ACHN (cell line): Measurements from ENCODE around the gene LONP1.

ENCODE experiments used
- DNase-seq: peaks from one replicate; pipeline ENCODE4 v3.0.0-alpha.2; 2015
- in situ Hi-C: cut with HindIII; loops from 2 replicates; pipeline ENCODE4 v1.10.0; 2017; ENCODE audit warnings: low sequenced_read_pairs, low pct_ligation_motif_present, low pct_unique_long_range_greater_than_20kb

Gene LONP1

DNA sequence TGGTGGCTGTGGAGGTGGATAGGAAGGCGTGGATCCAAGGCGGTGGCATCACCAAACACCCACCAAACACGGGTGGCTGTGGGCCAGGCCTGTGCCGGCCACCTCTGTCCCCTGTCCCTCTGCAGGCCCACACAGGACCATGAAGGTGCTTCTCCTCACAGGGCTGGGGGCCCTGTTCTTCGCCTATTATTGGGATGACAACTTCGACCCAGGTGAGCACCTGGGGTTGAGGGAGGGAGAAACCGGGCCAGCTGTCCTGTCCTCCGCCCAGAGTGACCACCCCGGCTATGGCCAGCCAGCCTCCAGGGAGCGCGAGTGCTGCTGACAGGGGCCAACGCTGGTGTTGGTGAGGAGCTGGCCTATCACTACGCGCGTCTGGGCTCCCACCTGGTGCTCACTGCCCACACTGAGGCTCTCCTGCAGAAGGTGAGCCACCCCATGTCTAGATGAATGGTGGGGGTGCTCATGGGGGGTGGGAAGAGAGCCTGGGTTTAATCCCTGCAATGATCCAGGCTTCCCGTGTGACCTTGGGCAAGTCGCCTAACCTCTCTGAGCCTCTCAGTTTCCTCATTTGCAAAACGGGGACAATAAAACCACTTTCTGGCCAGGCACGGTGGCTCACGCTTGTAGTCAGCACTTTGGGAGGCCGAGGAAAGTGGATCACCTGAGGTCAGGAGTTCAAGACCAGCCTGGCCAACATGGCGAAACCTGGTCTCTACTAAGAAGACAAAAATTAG, 35.1 kb downstream of the LONP1 start:
- in situ Hi-C loops, result no loop called here

DNA sequence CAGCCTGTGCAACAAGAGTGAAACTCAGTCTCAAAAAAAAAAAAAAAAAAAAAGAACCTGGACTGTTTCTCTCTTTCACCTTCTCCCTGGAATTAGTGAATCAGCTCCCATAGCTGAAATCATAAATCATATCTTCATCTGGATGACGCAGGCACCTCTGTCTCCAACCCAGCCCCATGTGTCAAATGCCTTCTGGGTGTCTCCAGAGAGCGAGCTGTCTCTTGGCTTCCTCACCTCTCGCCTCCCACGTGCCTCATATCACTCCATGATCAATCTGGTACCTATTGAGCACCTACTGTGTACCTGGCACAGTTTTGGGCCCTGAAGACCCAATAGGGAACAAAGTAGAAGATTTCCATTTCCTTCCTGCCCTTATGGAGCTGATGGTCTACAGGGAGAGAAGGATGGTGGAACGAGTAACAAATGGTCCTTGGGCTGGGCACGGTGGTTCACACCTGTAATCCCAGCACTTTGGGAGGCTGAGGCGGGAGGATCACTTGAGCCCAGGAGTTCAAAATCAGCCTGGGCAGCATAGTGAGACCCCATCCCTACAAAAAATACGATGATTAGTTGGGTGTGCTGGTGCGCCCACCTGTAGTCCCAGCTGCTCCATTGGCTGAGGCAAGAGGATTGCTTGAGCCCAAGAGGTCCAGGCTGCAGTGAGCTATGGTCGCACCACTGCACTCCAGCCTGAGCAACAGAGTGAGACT, 36.6 kb downstream of the LONP1 start:
- DNase-seq, result no peak
- in situ Hi-C loops, result no loop called here

More for the DNA sequence above, 35.1 kb downstream of the LONP1 start:
- DNase-seq, result no peak

DNA sequence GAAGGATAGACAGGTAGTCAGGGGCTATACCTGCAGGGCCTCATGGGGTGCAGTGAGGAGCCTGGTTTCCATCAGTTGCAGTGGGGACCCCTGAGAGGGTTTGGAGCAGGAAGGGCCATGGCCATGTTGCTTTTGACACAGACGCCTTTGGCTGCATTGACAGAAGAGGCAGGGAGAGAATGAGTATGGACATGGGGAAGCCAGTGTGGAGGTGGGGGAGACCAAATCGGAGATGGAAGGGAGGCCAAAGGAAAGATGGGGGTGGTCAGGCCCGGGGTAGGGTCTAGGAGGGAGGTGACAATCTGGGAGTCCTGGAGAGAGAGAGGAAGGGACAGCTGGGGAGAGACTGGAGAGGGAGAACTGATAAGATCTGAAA, 37.9 kb downstream of the LONP1 start:
- in situ Hi-C loops, result no loop called here
- no peak for DNase-seq

DNA sequence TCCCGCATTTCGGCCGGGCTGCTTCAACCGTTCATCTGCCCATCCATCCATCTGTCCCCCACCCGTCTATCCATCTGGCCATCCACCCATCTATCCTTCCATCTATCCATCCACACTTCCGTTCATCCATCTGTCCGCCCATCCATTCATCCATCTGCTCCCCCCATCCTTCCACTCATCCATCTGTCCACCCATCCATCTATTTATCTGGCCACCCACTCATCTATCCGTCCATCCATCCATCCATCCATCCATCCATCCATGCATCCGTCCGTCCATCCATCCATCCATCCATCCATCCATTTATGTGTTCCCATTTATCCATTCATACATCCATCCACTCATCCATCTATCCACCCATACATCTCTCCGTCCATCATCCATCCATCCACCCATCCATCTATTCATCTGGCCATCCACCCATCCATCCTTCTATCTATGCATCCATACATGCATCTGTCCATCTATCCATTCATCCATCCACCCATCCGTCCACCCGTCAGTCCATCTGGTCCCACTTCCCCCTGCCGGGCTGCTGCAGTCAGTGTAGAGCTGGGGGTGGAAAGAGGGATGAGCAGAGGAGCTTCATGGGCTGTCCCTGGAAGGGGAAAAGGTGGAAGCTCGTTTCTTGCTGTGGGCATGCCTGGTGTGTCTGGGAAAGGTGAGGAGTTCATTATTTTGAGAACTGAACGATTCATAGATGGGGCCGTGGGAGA, 38.4 kb downstream of the LONP1 start:
- in situ Hi-C loops, result no loop called here
- no peak for DNase-seq

DNA sequence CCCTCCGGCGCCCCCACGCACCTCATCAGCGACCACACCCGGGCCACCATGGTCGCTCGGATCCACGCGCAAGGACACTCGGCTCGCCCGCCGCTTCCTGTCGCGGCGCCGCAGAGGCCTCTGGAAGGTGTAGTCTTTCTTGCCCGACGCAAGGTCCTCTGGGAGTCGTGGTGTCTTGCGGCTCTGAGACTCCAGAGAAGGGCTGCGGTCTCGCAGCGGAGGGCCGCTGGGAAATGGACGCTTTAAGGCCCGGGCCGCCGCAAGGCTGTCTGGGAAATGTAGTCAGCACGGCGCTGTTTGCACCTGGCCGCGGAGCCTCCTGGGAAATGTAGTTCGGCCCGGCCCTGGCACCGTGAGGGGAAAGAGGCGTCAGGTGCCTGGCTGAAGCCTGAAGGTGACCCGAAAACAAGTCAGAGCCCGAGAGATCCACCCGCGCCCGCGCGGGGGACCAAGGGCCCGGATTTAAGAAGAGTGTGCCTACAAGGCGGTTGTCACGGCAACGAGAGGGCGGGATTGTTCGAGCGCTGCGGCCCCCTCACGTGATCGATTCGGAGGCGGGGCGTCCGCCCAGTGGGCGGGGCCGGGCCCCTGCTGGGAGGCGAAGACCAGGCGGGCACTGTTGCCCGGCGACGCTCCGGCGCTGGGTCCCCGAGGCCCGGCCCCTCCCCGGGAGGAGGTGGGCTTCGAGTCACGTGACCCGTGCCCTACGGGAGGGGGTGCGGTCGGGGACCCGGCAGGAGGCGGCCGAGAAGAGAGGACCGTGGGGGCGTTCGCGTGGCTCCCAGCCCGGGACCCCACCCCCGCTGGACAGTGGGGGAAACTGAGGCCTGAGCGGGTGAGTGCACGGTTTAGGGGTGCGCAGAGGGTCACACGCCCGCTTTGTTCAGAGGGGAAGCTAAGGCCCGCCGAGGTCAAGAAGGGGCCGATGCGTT, 39.2 kb downstream of the LONP1 start, which contains the start of the genes HSD11B1L and MICOS13:
Gene HSD11B1L, plus strand, starts transcription at position 591 of the 932 bp plus-strand sequence. CDS start 3,806 bp downstream, outside the sequence.
Gene MICOS13, minus strand, starts transcription at position 80 of the 932 bp plus-strand sequence. Its CDS starts 30 bp downstream, at position 50.
- peak; percentile 96 for DNase-seq
- in situ Hi-C loops, result no loop called here

DNA sequence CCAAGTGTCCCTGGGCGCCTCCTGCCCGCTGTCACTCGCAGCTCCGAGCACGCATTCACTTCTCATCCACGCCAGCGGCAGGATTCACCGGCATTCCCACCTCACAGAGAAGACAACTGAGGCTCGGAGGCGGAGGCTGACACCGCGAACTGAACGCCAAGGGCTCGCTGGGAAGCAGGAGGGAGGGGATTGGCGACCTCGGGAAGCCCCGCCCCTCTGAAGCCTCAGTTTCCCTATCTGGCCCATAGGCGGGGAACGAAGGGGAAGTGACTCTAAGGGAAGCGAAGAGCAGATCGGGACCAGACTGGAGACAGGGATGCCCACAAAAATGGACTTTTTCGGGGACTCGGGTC, 39.9 kb downstream of the LONP1 start:
- in situ Hi-C loops, result no loop called here
- DNase-seq, result peak; percentile 39

DNA sequence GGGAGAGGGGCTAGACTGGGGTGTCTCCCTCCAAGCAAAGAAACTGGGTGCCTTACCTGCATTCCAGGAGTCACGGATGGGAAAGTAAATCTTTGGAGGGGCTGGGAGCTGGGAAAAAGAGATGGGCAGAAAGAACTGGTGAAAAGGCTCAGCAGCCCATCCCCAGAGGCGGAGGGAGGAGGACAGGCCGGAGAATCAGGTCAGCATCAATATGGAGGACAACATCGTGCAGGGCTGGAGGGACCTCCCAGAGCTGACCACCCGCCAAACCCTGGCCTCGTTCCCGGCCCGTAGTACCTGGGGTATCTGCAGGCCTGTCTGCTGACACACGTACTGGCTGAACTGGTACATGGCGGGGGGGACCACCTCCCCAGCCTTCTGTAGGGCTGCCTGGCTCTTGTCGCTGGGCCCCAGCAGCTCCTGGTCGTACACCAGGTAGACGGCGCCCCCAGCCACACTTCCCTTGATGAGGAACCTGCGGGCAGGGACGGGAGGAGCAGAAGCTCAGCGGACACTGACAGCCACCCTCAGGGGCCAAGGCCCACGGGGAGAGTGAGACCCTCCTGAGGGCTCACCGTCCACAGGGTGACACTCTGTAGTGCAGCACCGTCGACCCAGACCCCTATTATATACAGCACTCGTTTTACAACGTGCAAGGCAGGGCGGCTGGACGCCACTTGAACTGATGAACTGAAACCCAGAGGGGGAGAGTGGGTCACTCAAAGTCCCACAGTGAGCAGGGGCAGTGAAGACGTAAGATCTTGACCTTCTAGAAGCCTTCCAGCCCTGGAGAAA, 40.5 kb downstream of the LONP1 start:
- no peak for DNase-seq
- in situ Hi-C loops, result no loop called here

DNA sequence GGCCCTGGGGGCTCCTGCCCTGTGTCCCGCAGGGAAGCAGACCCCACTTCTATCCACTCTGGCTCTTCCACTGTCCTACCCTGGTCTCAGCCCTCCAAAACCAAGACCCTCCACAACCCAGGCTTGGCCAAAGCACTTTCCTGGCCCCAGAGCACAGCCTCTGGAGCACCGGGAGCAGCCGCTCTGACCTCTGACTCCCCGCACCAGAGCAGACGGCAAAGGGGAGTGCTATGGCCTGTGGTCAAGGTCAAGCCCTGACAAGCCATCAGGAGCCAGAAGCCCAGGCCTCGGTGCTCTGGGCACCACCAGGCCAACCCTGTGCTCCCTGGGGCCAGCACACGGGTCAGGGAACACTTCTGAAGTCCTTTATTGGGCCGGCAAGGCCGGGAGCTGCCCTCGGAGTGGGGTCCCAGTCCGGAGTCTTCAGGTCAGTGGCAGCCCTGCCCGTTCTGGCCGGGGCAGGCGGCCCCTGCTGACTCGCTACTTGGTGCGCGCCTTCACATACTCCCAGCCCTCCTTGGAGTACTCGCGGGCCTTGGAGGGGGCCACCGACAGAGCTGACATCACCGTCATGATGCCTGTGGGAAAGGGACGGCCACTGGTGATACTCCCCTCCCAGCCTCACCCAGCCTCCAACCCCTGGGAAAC, 41.8 kb downstream of the LONP1 start:
- no peak for DNase-seq
- in situ Hi-C loops, result no loop called here

DNA sequence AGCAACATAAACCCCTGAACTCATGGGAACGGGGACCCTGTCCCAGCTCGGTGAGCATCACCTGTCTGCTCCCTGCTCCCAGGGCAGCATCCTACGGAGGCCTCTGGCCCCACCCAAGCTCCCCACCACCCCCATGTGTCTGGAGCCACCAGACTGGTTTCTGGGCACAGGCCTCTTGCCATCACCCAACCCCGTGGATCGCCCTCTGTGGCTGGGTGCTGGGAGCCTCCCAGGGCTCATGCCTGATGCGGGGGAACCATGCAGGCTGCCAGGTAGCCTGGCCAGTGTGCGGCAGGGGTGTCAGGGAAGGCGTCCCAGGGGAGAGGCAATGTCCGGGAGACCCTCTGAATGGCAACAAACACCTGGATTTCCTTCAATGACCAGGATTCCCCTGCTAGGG, 42.4 kb downstream of the LONP1 start:
- DNase-seq, result no peak
- in situ Hi-C loops, result no loop called here

DNA sequence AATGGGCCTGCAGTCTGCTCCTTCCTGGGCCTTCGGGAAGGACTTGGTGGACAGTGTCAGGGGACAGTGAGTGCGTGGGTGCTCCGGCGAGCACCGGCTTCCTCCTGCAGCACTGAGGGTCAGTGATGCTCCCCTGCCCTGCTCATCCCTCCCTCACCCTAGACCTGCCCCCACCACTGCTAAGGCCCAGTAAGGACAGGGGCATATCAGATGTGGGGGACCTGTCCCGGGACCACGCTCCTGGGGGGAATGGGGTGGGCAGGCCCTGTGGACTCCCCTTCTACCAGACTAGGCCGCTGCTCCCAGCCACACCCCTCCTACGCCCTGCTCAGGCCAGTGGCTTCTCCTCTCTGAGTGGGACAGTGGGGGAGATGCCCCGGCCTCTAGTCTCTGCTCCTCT, 42.8 kb downstream of the LONP1 start:
- no peak for DNase-seq
- in situ Hi-C loops, result no loop called here

DNA sequence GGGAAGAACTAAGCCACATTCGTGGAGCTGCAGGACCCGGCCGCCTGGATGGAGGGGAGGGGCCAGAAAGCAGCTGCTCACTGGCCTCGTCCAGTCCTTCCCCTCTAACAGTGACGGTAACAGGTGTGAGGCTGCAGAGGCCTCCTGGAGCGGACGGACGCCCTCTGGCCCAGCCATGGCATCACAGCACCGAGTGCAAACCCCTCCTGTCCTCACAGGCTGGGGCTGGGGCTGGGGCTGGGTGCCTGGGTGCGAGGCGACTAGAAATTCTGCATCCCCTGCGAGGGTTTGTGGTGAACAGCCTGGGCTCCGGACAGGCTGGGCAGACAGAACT, 43.2 kb downstream of the LONP1 start:
- in situ Hi-C loops, result no loop called here
- no peak for DNase-seq

DNA sequence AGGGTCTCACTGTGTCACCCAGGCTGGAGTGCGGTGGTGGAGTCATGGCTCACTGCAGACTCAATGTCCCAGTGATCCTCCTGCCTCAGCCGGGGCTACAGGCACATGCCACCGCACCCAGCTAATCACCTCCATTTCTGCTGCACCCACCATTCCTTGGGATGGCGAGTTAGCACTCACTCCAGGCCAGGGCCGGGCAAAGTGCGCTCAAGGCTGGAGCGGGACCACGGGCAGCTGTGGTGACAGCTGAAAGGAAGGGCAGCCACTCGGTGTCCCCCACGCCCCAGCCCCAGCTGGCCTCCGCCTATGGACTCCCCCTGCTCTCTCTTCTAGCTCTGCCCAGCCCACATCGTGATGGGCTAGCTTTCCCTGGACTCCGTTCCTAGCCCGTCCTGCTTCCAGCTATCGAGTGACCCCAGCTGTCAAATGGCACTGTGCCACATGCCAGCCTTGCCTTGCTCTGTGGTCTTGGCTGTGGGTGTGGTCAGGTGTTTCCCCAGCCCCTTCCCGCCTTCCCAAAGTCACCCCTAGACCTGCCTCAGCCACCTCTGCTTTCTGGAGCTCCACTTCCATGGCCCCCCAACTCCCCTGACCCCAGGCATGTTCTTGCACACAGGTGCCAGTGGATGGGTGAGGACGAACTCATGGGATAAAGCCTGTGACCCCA, 43.7 kb downstream of the LONP1 start:
- DNase-seq, result no peak
- in situ Hi-C loops, result no loop called here

DNA sequence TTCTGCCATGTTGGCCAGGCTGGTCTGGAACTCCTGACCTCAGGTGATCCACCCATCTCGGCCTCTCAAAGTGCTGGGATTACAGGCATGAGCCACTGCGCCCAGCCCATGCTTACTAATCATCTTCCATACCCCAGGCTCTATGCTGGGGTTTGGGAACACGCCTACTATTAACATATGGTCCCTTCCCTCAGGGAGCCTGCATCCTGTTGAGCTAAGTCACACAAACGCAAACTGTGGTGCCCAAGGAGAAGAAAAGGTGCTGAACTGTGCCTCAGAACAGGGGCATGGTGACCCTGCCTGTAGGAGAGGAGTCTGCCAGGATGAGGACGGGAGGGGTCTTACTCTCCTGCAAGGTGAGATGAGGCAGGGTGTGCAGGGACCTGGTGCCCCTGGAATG, 45.2 kb downstream of the LONP1 start:
- DNase-seq, result no peak
- in situ Hi-C loops, result no loop called here

DNA sequence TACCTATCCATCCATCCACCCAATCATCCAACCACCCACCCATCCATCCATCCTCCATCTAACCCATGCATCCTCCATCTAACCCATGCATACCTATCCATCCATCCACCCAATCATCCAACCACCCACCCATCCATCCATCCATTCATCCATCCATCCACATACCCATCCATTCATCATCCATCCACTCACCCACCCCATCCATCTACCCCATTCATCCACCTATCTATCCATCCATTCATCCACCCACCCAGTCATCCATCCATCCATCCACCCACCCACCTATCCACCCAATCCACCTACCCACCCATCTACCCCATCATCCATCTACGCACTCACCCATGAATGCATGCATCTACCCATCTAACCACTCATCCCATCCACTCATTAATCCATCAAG, 46.2 kb downstream of the LONP1 start:
- in situ Hi-C loops, result no loop called here
- no peak for DNase-seq

DNA sequence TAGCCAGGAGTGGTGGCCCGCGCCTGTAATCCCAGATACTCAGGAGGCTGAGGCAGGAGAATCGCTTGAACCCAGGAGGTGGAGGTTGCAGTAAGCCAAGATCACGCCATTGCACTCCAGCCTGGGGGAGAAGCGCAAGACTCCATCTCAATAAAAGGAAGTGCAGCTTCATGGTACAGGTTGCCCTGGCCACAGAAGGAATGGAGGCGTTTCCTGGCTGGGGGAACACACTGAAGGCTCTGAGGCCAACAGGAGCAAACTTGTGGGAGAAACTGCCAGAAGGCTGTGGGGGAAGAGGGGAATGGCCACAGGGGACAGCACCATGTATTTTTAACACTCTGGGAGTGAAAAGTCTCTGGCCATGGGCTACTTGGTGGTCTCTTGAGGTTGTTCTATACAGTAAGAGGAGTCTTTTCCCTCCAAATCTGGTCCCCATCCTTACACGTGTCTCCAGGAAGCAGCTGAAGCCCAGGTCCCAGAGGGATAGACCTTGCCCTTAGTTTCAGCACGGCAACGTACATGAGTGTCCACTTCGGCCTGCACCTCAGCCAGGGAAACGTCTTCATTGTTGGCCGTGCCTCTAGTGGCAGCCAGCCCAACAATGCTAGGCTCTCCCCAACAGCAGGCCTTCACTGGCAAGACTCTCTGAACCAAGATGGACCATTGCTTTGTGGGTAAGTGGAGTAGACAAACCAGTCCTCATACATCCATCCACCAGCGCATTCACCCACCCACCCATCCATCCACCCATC, 47.1 kb downstream of the LONP1 start:
- DNase-seq, result no peak
- in situ Hi-C loops, result no loop called here

DNA sequence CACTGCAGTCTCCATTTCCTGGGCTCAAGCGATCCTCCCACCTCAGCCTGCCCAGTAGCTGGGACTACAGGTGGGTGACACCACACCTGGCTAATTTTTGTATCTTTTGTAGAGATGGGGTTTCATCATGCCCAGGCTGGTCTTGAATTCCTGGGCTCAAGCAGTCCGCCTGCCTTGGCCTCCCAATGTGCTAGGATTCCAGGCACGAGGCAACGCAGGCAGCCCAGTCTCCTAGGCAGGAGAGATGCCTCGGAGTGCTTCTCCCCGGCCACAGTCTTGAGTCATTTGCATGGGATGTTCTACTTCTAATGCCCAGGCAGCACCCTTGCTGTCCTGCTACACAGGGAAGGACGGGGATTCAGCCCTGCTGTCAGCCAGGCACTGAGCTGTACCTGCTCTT, 48.3 kb downstream of the LONP1 start:
- no peak for DNase-seq
- in situ Hi-C loops, result no loop called here
